PFSK-1 (cell line): ENCODE results near the gene HMHB1.

Experiments
- FOXP2 ChIP-seq: optimal IDR thresholded peaks from 2 replicates; pipeline ENCODE3; 2011; ENCODE audit warnings: borderline replicate concordance, control low read depth, inconsistent platforms; ENCODE audit not compliant: insufficient read depth; ENCODE audit errors: extremely low read length, extremely low read depth
- POLR2AphosphoS5 ChIP-seq: IDR thresholded peaks from 2 replicates; pipeline ENCODE4 v1.6.1; 2012; ENCODE audit warnings: low read depth, mild to moderate bottlenecking, control low read depth, low read length, moderate library complexity
- REST ChIP-seq, 2 experiments: IDR thresholded peaks; 2 replicates each; pipeline versions ENCODE4 v1.6.1 to v1.8.0; 2011 to 2012; ENCODE audit warnings: low read depth in 2 of 2, low read length in 2 of 2, control low read depth in 1 of 2, inconsistent platforms in 1 of 2, mild to moderate bottlenecking in 1 of 2, moderate library complexity in 1 of 2; ENCODE audit not compliant: insufficient read depth in 1 of 2
- SIN3A ChIP-seq: IDR thresholded peaks from 2 replicates; pipeline ENCODE4 v1.6.1; 2012; ENCODE audit warnings: mild to moderate bottlenecking, low read length, moderate library complexity, borderline replicate concordance; ENCODE audit not compliant: insufficient read depth
- TAF1 ChIP-seq: IDR thresholded peaks from 2 replicates; pipeline ENCODE4 v1.6.1; 2012; ENCODE audit warnings: low read length, control low read depth, borderline replicate concordance; ENCODE audit not compliant: insufficient read depth

Gene HMHB1

GRCh38 chr5:143796753-143797152 is 15.2 kb upstream of the HMHB1 start:
- no peak for TF ChIP-seq POLR2AphosphoS5
- TF ChIP-seq REST (IDR thresholded peaks at IDR 0.05; ENCODE audit: insufficient read depth in 1 of 2, low read depth in 2 of 2, low read length in 2 of 2): no peak
- TF ChIP-seq TAF1: no peak
- TF ChIP-seq FOXP2: no peak
- no peak for TF ChIP-seq SIN3A

GRCh38 chr5:143800715-143801114 is 11.2 kb upstream of the HMHB1 start:
- no peak for TF ChIP-seq FOXP2
- no peak for TF ChIP-seq POLR2AphosphoS5
- no peak for TF ChIP-seq SIN3A
- no peak for TF ChIP-seq TAF1
- TF ChIP-seq REST (IDR thresholded peaks at IDR 0.05; ENCODE audit: insufficient read depth in 1 of 2, low read depth in 2 of 2, low read length in 2 of 2): no peak

GRCh38 chr5:143801252-143801939 is 10.6 kb upstream of the HMHB1 start:
- TF ChIP-seq FOXP2 (no peak), SIN3A (no peak), TAF1 (no peak), REST (IDR thresholded peaks at IDR 0.05; ENCODE audit: insufficient read depth in 1 of 2, low read depth in 2 of 2, low read length in 2 of 2) (no peak), POLR2AphosphoS5 (no peak)

GRCh38 chr5:143805861-143806260 is 6.1 kb upstream of the HMHB1 start:
- TF ChIP-seq TAF1 (no peak), FOXP2 (no peak), SIN3A (no peak), REST (IDR thresholded peaks at IDR 0.05; ENCODE audit: insufficient read depth in 1 of 2, low read depth in 2 of 2, low read length in 2 of 2) (no peak), POLR2AphosphoS5 (no peak)
